ENCODE data around the gene CSNK1G1. TPM values are rescaled to one million over a fixed set of nuclear protein-coding genes. Genes with fewer than 3 reads are reported as not detected.

CSNK1G1 gene
- total and polyA plus RNA-seq, 2 of the 8 experiments (the other 6 are each of a cell fraction or from before 2014, with no cell fraction given) = 6.0 to 12.9 TPM

- no peak overlapping the region for H3K14ac ChIP-seq (ENCODE audit: insufficient read length)
- ChIA-PET CTCF (ENCODE audit: partially characterized antibody) (interaction anchor here (1.5 kb wide), 2 partner anchors 10 to 28 kb away, joined by 5 read pairs; no protein-coding TSS in a partner anchor), POLR2A (ENCODE audit: partially characterized antibody) (no interaction called here)
- no peak overlapping the region for H3K4ac ChIP-seq (replicated peaks; ENCODE audit: insufficient read length, low read depth, low read length)
- no peak overlapping the region for H3K27ac ChIP-seq (ENCODE audit: low read depth, low read length)
- DNase-seq (ENCODE audit: low read depth in 1 of 2, low spot score in 2 of 2) = no peak
- no peak overlapping the region for H4K8ac ChIP-seq (ENCODE audit: extremely low read depth, insufficient read depth, low read length)
- 97% methylated on average over 4 of the region's 4 CpGs; no CpG with 5 or more reads in 1 of the 2 experiments for whole genome bisulfite sequencing, 2 experiments (ENCODE audit: extremely low coverage in 1 of 2, insufficient coverage in 1 of 2, insufficient read length in 1 of 2, insufficient replicate concordance in 2 of 2, low coverage in 1 of 2, low lambda C conversion rate in 2 of 2, missing lambda C conversion rate in 1 of 2)
- 0 out of 4 replicates have a peak, but pooled peaks cover 0 to 3% of the 10 kb centered on the region in 2 experiments for H3K79me2 ChIP-seq (ENCODE audit: control insufficient read depth in 1 of 2, insufficient read depth in 2 of 2, low read length in 2 of 2)
- H3K18ac ChIP-seq (ENCODE audit: extremely low read depth, low read length) = no peak overlapping the region
- H3K4me2 ChIP-seq (ENCODE audit: insufficient read depth in 1 of 2, low read depth in 2 of 2, low read length in 2 of 2) = no peak overlapping the region
- no peak overlapping the region for H4K5ac ChIP-seq (ENCODE audit: insufficient read length, low read depth, low read length)
- no peak overlapping the region for H2AK5ac ChIP-seq (ENCODE audit: low read depth, low read length)
- no peaks in the 10 kb centered on the region for H4K20me1 ChIP-seq (replicated peaks in 1 of 2; ENCODE audit: control insufficient read depth in 1 of 2, insufficient read depth in 2 of 2, low read length in 2 of 2)
- H2BK5ac ChIP-seq (ENCODE audit: low read depth, low read length) = no peak overlapping the region
- no peak overlapping the region for H3K23ac ChIP-seq (ENCODE audit: insufficient read length)
- H3K36me3 ChIP-seq (ENCODE audit: control insufficient read depth in 2 of 4, insufficient read depth in 4 of 4, low read length in 3 of 4) = no peaks in the 10 kb centered on the region
- no peak overlapping the region for H3K9ac ChIP-seq (replicated peaks in 1 of 4; ENCODE audit: extremely low read depth in 1 of 4, low read depth in 3 of 4, low read length in 3 of 4)
- no peak overlapping the region for H2BK15ac ChIP-seq (ENCODE audit: low read length)
- no peak for TF ChIP-seq HDAC6 (IDR thresholded peaks at IDR 0.05; ENCODE audit: low read depth, low read length)
- no peak for TF ChIP-seq SIRT6 (IDR thresholded peaks at IDR 0.05; ENCODE audit: low read length)
- H4K91ac ChIP-seq (replicated peaks; ENCODE audit: insufficient read length, low read length) = no peak overlapping the region
- no peak for FAIRE-seq
- H3K27me3 ChIP-seq (replicated peaks in 1 of 4; ENCODE audit: control insufficient read depth in 3 of 4, extremely low read depth in 1 of 4, insufficient read depth in 3 of 4, low read length in 3 of 4) = no peaks in the 10 kb centered on the region
- no peaks in the 10 kb centered on the region; the same call in 1 of the 2 replicates for H3K79me1 ChIP-seq (ENCODE audit: low read depth, low read length)
- H2BK12ac ChIP-seq (ENCODE audit: low read depth, low read length) = no peak overlapping the region
- H2AFZ ChIP-seq (ENCODE audit: low read length) = no peak overlapping the region
- H2BK20ac ChIP-seq (ENCODE audit: low read length) = no peak overlapping the region
- H3K56ac ChIP-seq (replicated peaks; ENCODE audit: insufficient read length, low read depth, low read length) = no peak overlapping the region
- H3K9me3 ChIP-seq (ENCODE audit: insufficient read depth in 2 of 2, low read depth in 1 of 2, low read length in 1 of 2) = no peaks in the 10 kb centered on the region
- peaks cover 0 to 12% (median 5%) of the 10 kb centered on the region in 4 experiments; a peak in 5 of 7 replicates for H3K4me1 ChIP-seq (replicated peaks in 1 of 4; ENCODE audit: control insufficient read depth in 3 of 4, insufficient read depth in 4 of 4, low read length in 3 of 4)
- H3K23me2 ChIP-seq (ENCODE audit: low read depth, low read length) = no peaks in the 10 kb centered on the region
- no peak overlapping the region for H2BK120ac ChIP-seq (replicated peaks; ENCODE audit: low read depth, low read length)
- no peak overlapping the region for H3K4me3 ChIP-seq (ENCODE audit: extremely low read depth in 1 of 4, insufficient read depth in 2 of 4, low read depth in 3 of 4, low read length in 4 of 4)
Observed at GRCh38 chr15:64245405-64245804, 110.6 kb downstream of the CSNK1G1 start.
